Duodenal mucosa (tissue), 2 donors: ENCODE measurements around the gene A4GNT.
A peak's percentile ranks its signal among the peaks of the same experiment; 100 is the strongest.
"Not testable (repeated sequence)": the region's sequence is repeated elsewhere in the genome, so short reads cannot be mapped to it uniquely, and the experiment has no call there.

Source experiments
- H3K27ac ChIP-seq: one replicate; pipeline ENCODE4 v1.7.0; 2013; ENCODE audit warnings: low read depth, low read length
- H3K27me3 ChIP-seq, 2 donors: one replicate each; pipeline ENCODE4 v1.7.0; 2013; ENCODE audit warnings: low read length in 2 of 2, control low read depth in 1 of 2; ENCODE audit not compliant: insufficient read depth in 2 of 2, control insufficient read depth in 1 of 2
- H3K36me3 ChIP-seq, 2 donors: one replicate each; pipeline ENCODE4 v1.7.0; 2013; ENCODE audit warnings: low read length in 2 of 2, control low read depth in 1 of 2; ENCODE audit not compliant: insufficient read depth in 2 of 2, control insufficient read depth in 1 of 2
- H3K4me1 ChIP-seq, 2 donors: one replicate each; pipeline ENCODE4 v1.7.0; 2013; ENCODE audit warnings: low read length in 2 of 2, control low read depth in 1 of 2; ENCODE audit not compliant: insufficient read depth in 2 of 2, control insufficient read depth in 1 of 2
- H3K4me3 ChIP-seq, 2 donors: one replicate each; pipeline ENCODE4 v1.7.0; 2013; ENCODE audit warnings: low read length in 2 of 2, low read depth in 1 of 2
- H3K9ac ChIP-seq, 2 donors: one replicate each; pipeline ENCODE4 v1.7.0; 2013; ENCODE audit warnings: low read length in 2 of 2, low read depth in 1 of 2
- H3K9me3 ChIP-seq, 2 donors: one replicate each; pipeline ENCODE4 v1.7.0; 2013; ENCODE audit warnings: low read length in 2 of 2, control low read depth in 1 of 2; ENCODE audit not compliant: control insufficient read depth in 1 of 2

The A4GNT gene

DNA sequence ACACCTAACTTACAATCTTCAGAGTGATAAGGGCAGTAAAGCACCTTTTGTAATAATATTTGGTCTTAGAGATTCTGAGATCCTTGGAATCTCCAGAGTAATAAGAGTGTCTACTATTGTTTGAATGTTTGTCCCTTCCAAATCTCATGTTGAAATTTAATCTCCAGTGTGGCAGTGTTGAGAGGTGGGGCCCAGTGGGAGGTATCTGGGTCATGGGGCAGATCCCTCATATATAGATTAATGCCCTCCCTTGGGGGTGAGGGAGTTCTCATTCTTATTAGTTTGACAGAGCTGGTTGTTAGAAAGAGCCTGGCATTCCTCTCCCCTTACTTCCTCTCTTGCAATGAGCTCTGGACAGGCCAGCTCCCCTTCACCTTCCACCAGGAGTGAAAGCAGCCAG is 32.8 kb downstream of the A4GNT start:
- no peaks in the 10 kb centered on the region for H3K36me3 ChIP-seq
- no peak overlapping the region for H3K9ac ChIP-seq
- H3K27ac ChIP-seq, result no peak overlapping the region
- no peaks in the 10 kb centered on the region for H3K9me3 ChIP-seq
- H3K4me3 ChIP-seq, result no peak overlapping the region
- H3K4me1 ChIP-seq, result no peaks in the 10 kb centered on the region
- no peaks in the 10 kb centered on the region for H3K27me3 ChIP-seq

DNA sequence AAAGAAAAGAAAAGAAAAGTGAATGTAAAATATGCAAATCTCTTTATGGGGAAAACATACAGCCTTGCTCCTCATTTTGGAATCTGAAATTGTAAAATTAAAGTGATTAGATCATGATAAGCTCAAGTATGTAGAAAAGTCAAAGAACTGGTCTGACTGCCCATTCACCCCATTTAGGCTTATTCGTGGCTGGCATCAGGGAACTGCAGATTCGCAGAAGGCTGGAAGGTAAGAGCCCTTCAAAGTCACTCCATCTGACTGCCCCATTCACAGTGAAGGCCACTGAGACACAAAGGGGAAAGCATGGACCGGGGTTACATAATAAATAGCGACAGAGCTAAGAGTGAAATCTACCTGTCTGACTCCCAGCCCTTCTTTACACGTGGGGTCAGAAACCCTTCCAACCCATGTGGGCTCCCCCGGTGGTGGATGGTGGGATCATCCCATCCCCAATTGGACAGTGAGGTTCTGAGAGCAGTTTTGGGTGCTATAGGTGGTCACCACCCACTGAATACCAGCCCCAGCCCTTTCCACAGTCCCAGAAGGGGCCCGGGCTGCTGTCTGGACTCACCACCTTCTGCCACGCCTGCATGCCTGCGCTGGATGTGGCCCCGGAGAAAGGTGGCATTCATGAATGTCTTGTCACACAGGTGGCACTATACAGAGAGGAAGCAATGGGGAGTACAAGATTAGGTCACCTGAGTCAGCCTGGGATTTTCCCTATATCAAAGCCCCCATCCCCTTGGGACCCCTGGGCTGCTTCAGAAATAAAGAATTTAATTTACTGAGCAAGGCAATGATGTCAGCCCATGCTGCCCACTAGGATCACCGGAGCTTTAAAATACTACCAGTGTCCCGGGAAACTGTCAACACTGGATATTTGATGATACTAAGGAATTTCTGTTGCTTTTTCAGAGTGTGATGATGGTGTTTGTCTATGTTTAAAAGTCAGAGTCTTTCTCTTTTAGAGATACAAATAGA is 34.7 kb downstream of the A4GNT start:
- Histone ChIP-seq H3K9me3 (no peaks in the 10 kb centered on the region), H3K27ac (no peak overlapping the region), H3K36me3 (no peaks in the 10 kb centered on the region), H3K4me1 (no peaks in the 10 kb centered on the region), H3K27me3 (no peaks in the 10 kb centered on the region), H3K9ac (no peak overlapping the region), H3K4me3 (no peak overlapping the region)

- H3K9ac ChIP-seq, result no peak overlapping the region
- no peak overlapping the region for H3K4me3 ChIP-seq
- no peaks in the 10 kb centered on the region for H3K36me3 ChIP-seq
- no peaks in the 10 kb centered on the region for H3K27me3 ChIP-seq
- H3K4me1 ChIP-seq, result no peaks in the 10 kb centered on the region
- no peak overlapping the region for H3K27ac ChIP-seq
- H3K9me3 ChIP-seq, result no peaks in the 10 kb centered on the region
Observed at GRCh38 chr3:138093721-138094120, 38.5 kb downstream of the A4GNT start.

GRCh38 chr3:138092023-138092422 is 40.2 kb downstream of the A4GNT start:
- Histone ChIP-seq H3K9me3 (no peaks in the 10 kb centered on the region), H3K4me1 (no peaks in the 10 kb centered on the region), H3K9ac (no peak overlapping the region), H3K4me3 (no peak overlapping the region), H3K36me3 (peaks cover 0 to 4% of the 10 kb centered on the region in 2 donors), H3K27me3 (no peaks in the 10 kb centered on the region), H3K27ac (no peak overlapping the region)

GRCh38 chr3:138089091-138089490 is 43.1 kb downstream of the A4GNT start:
- no peaks in the 10 kb centered on the region for H3K4me1 ChIP-seq
- no peaks in the 10 kb centered on the region for H3K9me3 ChIP-seq
- H3K36me3 ChIP-seq, result peaks cover 0 to 5% of the 10 kb centered on the region in 2 donors
- no peak overlapping the region for H3K4me3 ChIP-seq
- no peak overlapping the region for H3K27ac ChIP-seq
- H3K27me3 ChIP-seq, result no peaks in the 10 kb centered on the region
- no peak overlapping the region for H3K9ac ChIP-seq

GRCh38 chr3:138085745-138086144 is 46.4 kb downstream of the A4GNT start:
- not testable (repeated sequence) for H3K27me3 ChIP-seq, H3K9me3 ChIP-seq, H3K4me3 ChIP-seq, H3K27ac ChIP-seq, H3K9ac ChIP-seq
- Histone ChIP-seq H3K4me1 (peaks cover 8 to 10% of the 10 kb centered on the region in 2 donors), H3K36me3 (peaks cover 0 to 10% of the 10 kb centered on the region in 2 donors)

DNA sequence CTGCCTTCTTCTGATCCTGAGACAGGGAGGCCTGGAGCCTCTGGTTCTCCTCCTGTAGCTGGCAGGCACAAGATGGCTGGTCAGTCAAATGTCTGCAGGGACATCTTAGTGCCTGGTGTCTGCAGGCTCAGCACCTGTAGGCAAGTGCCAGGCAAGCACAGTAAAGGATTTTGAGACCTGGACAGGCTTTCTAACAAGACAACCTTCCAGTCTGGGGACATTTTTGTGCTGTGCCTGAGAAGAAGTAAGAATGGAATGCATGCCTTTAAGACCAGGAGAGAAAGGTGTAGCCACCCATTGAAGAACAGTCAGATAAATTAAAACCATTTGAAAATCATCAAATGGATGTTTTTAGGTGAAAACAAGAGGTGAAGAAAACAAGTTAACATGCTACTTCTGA is 48.0 kb downstream of the A4GNT start:
- Histone ChIP-seq H3K27me3 (no peaks in the 10 kb centered on the region), H3K9ac (peak overlapping the region in 1 of 2 donors; percentile 7), H3K4me3 (no peak overlapping the region), H3K9me3 (no peaks in the 10 kb centered on the region), H3K36me3 (peaks cover 0 to 10% of the 10 kb centered on the region in 2 donors), H3K27ac (no peak overlapping the region), H3K4me1 (peaks cover 8 to 10% of the 10 kb centered on the region in 2 donors)

- Histone ChIP-seq H3K36me3 (peaks cover 0 to 7% of the 10 kb centered on the region in 2 donors), H3K9ac (no peak overlapping the region), H3K4me3 (no peak overlapping the region), H3K9me3 (no peaks in the 10 kb centered on the region), H3K27ac (no peak overlapping the region), H3K27me3 (no peaks in the 10 kb centered on the region), H3K4me1 (peaks cover 8 to 10% of the 10 kb centered on the region in 2 donors)
Observed at GRCh38 chr3:138082992-138083386, 49.2 kb downstream of the A4GNT start.

GRCh38 chr3:138082085-138082991 is 49.9 kb downstream of the A4GNT start:
- Histone ChIP-seq H3K4me1 (peaks cover 8 to 10% of the 10 kb centered on the region in 2 donors), H3K27me3 (no peaks in the 10 kb centered on the region), H3K27ac (no peak overlapping the region), H3K9ac (no peak overlapping the region), H3K4me3 (peak overlapping the region; percentile 29 to 37), H3K36me3 (peaks cover 0 to 7% of the 10 kb centered on the region in 2 donors), H3K9me3 (no peaks in the 10 kb centered on the region)
